Ishikawa (cell line): Measurements from ENCODE around the gene SMARCA4.

ENCODE experiments used
- CEBPB ChIP-seq: IDR thresholded peaks from 2 replicates; pipeline ENCODE4 v1.6.1; 2012
- CREB1 ChIP-seq: IDR thresholded peaks from 2 replicates; pipeline ENCODE4 v1.6.1; 2012; ENCODE audit warnings: low read depth
- EGR1 ChIP-seq: IDR thresholded peaks from 2 replicates; pipeline ENCODE4 v1.6.1; 2012
- EP300 ChIP-seq: IDR thresholded peaks from 2 replicates; pipeline ENCODE4 v1.6.1; 2012; ENCODE audit warnings: borderline replicate concordance
- RAD21 ChIP-seq: IDR thresholded peaks from 2 replicates; pipeline ENCODE4 v1.6.1; 2012; ENCODE audit warnings: low read depth
- TF ChIP-seq, protein P1 (sequence below): IDR thresholded peaks from 2 replicates; pipeline ENCODE4 v1.6.1; 2012

DNA sequence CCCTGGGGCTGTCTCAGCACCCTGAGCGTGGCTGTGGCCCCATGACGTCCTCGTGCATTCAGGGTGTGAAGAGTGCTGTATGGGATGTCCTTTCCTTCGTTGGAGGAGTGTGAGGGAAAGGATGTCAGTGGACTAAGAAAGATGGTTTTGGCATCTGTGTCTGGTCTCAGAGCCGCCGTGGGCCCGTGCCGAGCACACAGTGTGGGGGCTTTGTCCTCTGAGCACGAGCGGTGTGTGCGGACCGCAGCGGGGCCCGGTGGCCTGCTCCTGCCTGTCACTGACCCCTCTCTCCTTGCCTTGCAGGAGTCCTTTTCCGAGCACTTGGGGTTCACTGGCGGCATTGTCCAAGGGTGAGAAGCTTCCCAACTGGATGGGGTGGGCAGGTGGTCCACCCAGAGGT is 65.2 kb downstream of the SMARCA4 start:
- TF ChIP-seq EGR1 (no peak), RAD21 (no peak), CEBPB (no peak), CREB1 (no peak), EP300 (no peak)
- TF ChIP-seq, protein P1, sequence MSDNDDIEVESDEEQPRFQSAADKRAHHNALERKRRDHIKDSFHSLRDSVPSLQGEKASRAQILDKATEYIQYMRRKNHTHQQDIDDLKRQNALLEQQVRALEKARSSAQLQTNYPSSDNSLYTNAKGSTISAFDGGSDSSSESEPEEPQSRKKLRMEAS: no peak
